ENCODE results near the gene LARP1. TPM values are rescaled to one million over a fixed set of nuclear protein-coding genes. Genes with fewer than 3 reads are reported as not detected.

LARP1 gene
- total and polyA plus RNA-seq, 2 donors (not counting 1 experiment from before 2014, with no cell fraction given), result 59.6 to 150 TPM

- Mint-ChIP-seq H3K27ac (peak overlapping the region; percentile 37), H3K9me3 (ENCODE audit: insufficient read depth) (no peaks in the 10 kb centered on the region), H3K4me1 (peaks cover 87% of the 10 kb centered on the region), H3K27me3 (no peaks in the 10 kb centered on the region), H3K4me3 (no peak overlapping the region)
- H3K9me3 ChIP-seq (ENCODE audit: control extremely low read depth in 1 of 3, control insufficient read depth in 2 of 3, insufficient read depth in 1 of 3, low read length in 2 of 3), result no peaks in the 10 kb centered on the region
- peak overlapping the region in 1 of 2 donors; percentile 67 for H3K27ac ChIP-seq (ENCODE audit: low read length in 2 of 2)
- H3K4me2 ChIP-seq (replicated peaks; ENCODE audit: low read depth, low read length, poor library complexity, severe bottlenecking), result no peak overlapping the region
- H3K79me2 ChIP-seq (ENCODE audit: control insufficient read depth, insufficient read depth, low read length), result peaks cover 100% of the 10 kb centered on the region
- intact Hi-C loops (cut with micrococcal nuclease), result no loop called here
- ATAC-seq (ENCODE audit: low read depth), result no peak
- H3K4me1 ChIP-seq (ENCODE audit: control insufficient read depth in 2 of 2, insufficient read depth in 2 of 2, low read length in 2 of 2), result peaks cover 69 to 81% of the 10 kb centered on the region in 2 donors
- ChIA-PET CTCF (no interaction called here), POLR2A (no interaction called here)
- H3K4me3 ChIP-seq (ENCODE audit: control extremely low read depth in 1 of 5, extremely low read depth in 1 of 5, insufficient read depth in 1 of 5, low read depth in 2 of 5, low read length in 4 of 5), result no peak overlapping the region
- no peak for DNase-seq
- no peaks in the 10 kb centered on the region for H3K27me3 ChIP-seq (replicated peaks in 1 of 4; ENCODE audit: control extremely low read depth in 1 of 4, control insufficient read depth in 3 of 4, insufficient read depth in 4 of 4, low read length in 3 of 4)
- H3K36me3 ChIP-seq (replicated peaks in 1 of 2; ENCODE audit: control extremely low read depth in 1 of 2, control insufficient read depth in 1 of 2, extremely low read depth in 1 of 2, insufficient read depth in 2 of 2, low read length in 1 of 2), result peaks cover 0 to 5% of the 10 kb centered on the region in 2 experiments
- WGBS (ENCODE audit: insufficient coverage), result 91% methylated on average over 4 of the region's 11 CpGs
- H4K20me1 ChIP-seq (ENCODE audit: control insufficient read depth, insufficient read depth, low read length, poor library complexity, severe bottlenecking), result peaks cover 98% of the 10 kb centered on the region
- no peak overlapping the region for H3K9ac ChIP-seq (ENCODE audit: low read length)
- H2AFZ ChIP-seq (ENCODE audit: insufficient read depth, low read depth, low read length, poor library complexity, severe bottlenecking), result no peak overlapping the region
- TF ChIP-seq CTCF (IDR thresholded peaks at IDR 0.05) (no peak), EZH2 (IDR thresholded peaks at IDR 0.05; ENCODE audit: borderline replicate concordance, insufficient read depth, low read depth, low read length, poor library complexity, severe bottlenecking) (no peak)
These were observed 28.7 kb downstream of the LARP1 start for GRCh38 chr5:154783774-154784460.

GRCh38 chr5:154784856-154785255 is 29.7 kb downstream of the LARP1 start:
- H3K4me2 ChIP-seq (replicated peaks; ENCODE audit: low read depth, low read length, poor library complexity, severe bottlenecking), result no peak overlapping the region

More at GRCh38 chr5:154784856-154785255, 29.7 kb downstream of the LARP1 start:
- H3K9ac ChIP-seq (ENCODE audit: low read length), result no peak overlapping the region
- POLR2A ChIA-PET, result no interaction called here
- peaks cover 66 to 72% of the 10 kb centered on the region in 2 donors for H3K4me1 ChIP-seq (ENCODE audit: control insufficient read depth in 2 of 2, insufficient read depth in 2 of 2, low read length in 2 of 2)
- peak overlapping the region in 1 of 2 donors; percentile 67 for H3K27ac ChIP-seq (ENCODE audit: low read length in 2 of 2)
- WGBS (ENCODE audit: insufficient coverage), result no CpG with 5 or more reads among the region's 2 CpGs
- H3K4me3 Mint-ChIP-seq, result no peak overlapping the region
- H3K27me3 ChIP-seq (replicated peaks in 1 of 4; ENCODE audit: control extremely low read depth in 1 of 4, control insufficient read depth in 3 of 4, insufficient read depth in 4 of 4, low read length in 3 of 4), result no peaks in the 10 kb centered on the region
- no peaks in the 10 kb centered on the region for H3K27me3 Mint-ChIP-seq
- CTCF ChIA-PET, result no interaction called here
- H3K9me3 Mint-ChIP-seq (ENCODE audit: insufficient read depth), result no peaks in the 10 kb centered on the region
- DNase-seq (no peak), ATAC-seq (ENCODE audit: low read depth) (no peak)
- peaks cover 96% of the 10 kb centered on the region for H3K79me2 ChIP-seq (ENCODE audit: control insufficient read depth, insufficient read depth, low read length)
- peak overlapping the region; percentile 17 for H3K27ac Mint-ChIP-seq
- H4K20me1 ChIP-seq (ENCODE audit: control insufficient read depth, insufficient read depth, low read length, poor library complexity, severe bottlenecking), result peaks cover 96% of the 10 kb centered on the region
- TF ChIP-seq CTCF (IDR thresholded peaks at IDR 0.05) (no peak), EZH2 (IDR thresholded peaks at IDR 0.05; ENCODE audit: borderline replicate concordance, insufficient read depth, low read depth, low read length, poor library complexity, severe bottlenecking) (no peak)
- no peaks in the 10 kb centered on the region for H3K9me3 ChIP-seq (ENCODE audit: control extremely low read depth in 1 of 3, control insufficient read depth in 2 of 3, insufficient read depth in 1 of 3, low read length in 2 of 3)
- peaks cover 0 to 6% of the 10 kb centered on the region in 2 experiments for H3K36me3 ChIP-seq (replicated peaks in 1 of 2; ENCODE audit: control extremely low read depth in 1 of 2, control insufficient read depth in 1 of 2, extremely low read depth in 1 of 2, insufficient read depth in 2 of 2, low read length in 1 of 2)
- no peak overlapping the region for H2AFZ ChIP-seq (ENCODE audit: insufficient read depth, low read depth, low read length, poor library complexity, severe bottlenecking)
- intact Hi-C loops (cut with micrococcal nuclease), result no loop called here
- peaks cover 80% of the 10 kb centered on the region for H3K4me1 Mint-ChIP-seq
- H3K4me3 ChIP-seq (ENCODE audit: control extremely low read depth in 1 of 5, extremely low read depth in 1 of 5, insufficient read depth in 1 of 5, low read depth in 2 of 5, low read length in 4 of 5), result no peak overlapping the region
